ENCODE data around the gene CEACAM8. TPM values are rescaled to one million over a fixed set of nuclear protein-coding genes. Genes with fewer than 3 reads are reported as not detected.

Gene CEACAM8
- polyA plus RNA-seq, 2 of the 4 experiments (the other 2 are of a cell fraction): not detected

- Histone ChIP-seq H3K27ac (no peak overlapping the region), H3K9me3 (no peaks in the 10 kb centered on the region), H3K4me2 (no peak overlapping the region), H3K4me1 (no peaks in the 10 kb centered on the region), H3K4me3 (no peak overlapping the region)
- ATAC-seq: peak; percentile 79 to 91
- TF ChIP-seq USF2 (IDR thresholded peaks at IDR 0.05) (no peak), FOXS1 (CRISPR knock-in tag; IDR thresholded peaks at IDR 0.05) (no peak), NFE2L2 (conservative IDR thresholded peaks at IDR 0.05; ENCODE audit: low read length) (no peak), RFX5 (IDR thresholded peaks at IDR 0.05) (no peak), RAD21 (conservative IDR thresholded peaks at IDR 0.05 in 1 of 2, IDR thresholded peaks at IDR 0.05 in 1 of 2) (peak; percentile 77 to 78), CBX8 (IDR thresholded peaks at IDR 0.05) (no peak), SREBF2 (IDR thresholded peaks at IDR 0.05) (no peak), FOSB (CRISPR knock-in tag; IDR thresholded peaks at IDR 0.05) (no peak), SMC3 (IDR thresholded peaks at IDR 0.05) (peak; percentile 65), BHLHE40 (IDR thresholded peaks at IDR 0.05; ENCODE audit: low read depth, low read length) (no peak), KDM1A (IDR thresholded peaks at IDR 0.05; ENCODE audit: low read depth) (no peak), CBX2 (IDR thresholded peaks at IDR 0.05; ENCODE audit: borderline replicate concordance, low read depth) (no peak), RNF2 (IDR thresholded peaks at IDR 0.05; ENCODE audit: borderline replicate concordance, low read depth) (no peak), CTCF (IDR thresholded peaks at IDR 0.05) (peak; percentile 81), CHD2 (IDR thresholded peaks at IDR 0.05; ENCODE audit: low read length, partially characterized antibody) (no peak), EHMT2 (IDR thresholded peaks at IDR 0.05; ENCODE audit: low read depth) (no peak), HOXA7 (CRISPR knock-in tag; IDR thresholded peaks at IDR 0.05) (no peak)
- DNase-seq (ENCODE audit: low read depth in 1 of 2, low spot score in 1 of 2): peak; percentile 76 to 95
- ChIA-PET CTCF (interaction anchor here (0.6 to 7.3 kb wide), 42 partner anchors 9 to 956 kb away, joined by 3 to 104 read pairs (median 4); partner anchors contain the start of gene CXCL17), POLR2A (no interaction called here)
- peak; percentile 100 for FAIRE-seq
- WGBS (ENCODE audit: missing lambda C conversion rate): 11% methylated on average over 7 of the region's 7 CpGs
Observed at GRCh38 chr19:42563352-42564210, 31.1 kb downstream of the CEACAM8 start.

- TF ChIP-seq ELK1 (IDR thresholded peaks at IDR 0.05; ENCODE audit: low read depth, low read length) (no peak), SMC3 (IDR thresholded peaks at IDR 0.05) (no peak), EP300 (IDR thresholded peaks at IDR 0.05) (no peak), NPAS2 (CRISPR knock-in tag; IDR thresholded peaks at IDR 0.05; ENCODE audit: borderline replicate concordance) (no peak), RCOR1 (IDR thresholded peaks at IDR 0.05; ENCODE audit: low read depth, low read length) (no peak), RAD21 (conservative IDR thresholded peaks at IDR 0.05 in 1 of 2, IDR thresholded peaks at IDR 0.05 in 1 of 2) (no peak), NFE2L2 (conservative IDR thresholded peaks at IDR 0.05; ENCODE audit: low read length) (no peak)
- Histone ChIP-seq H3K4me2 (no peak overlapping the region), H3K4me1 (no peaks in the 10 kb centered on the region), H3K9me3 (no peaks in the 10 kb centered on the region), H3K4me3 (no peak overlapping the region), H3K27ac (no peak overlapping the region)
- CTCF ChIA-PET: interaction anchor here (0.8 to 7.3 kb wide), 14 partner anchors 8 to 885 kb away, joined by 3 to 104 read pairs (median 8); partner anchors contain the start of gene CEACAM1
- FAIRE-seq (no peak), DNase-seq (ENCODE audit: low read depth in 1 of 2, low spot score in 1 of 2) (no peak), ATAC-seq (peak in 1 of 2 experiments; percentile 16; a peak in 1 of 6 replicates)
- 20% methylated on average over 2 of the region's 2 CpGs for WGBS (ENCODE audit: missing lambda C conversion rate)
- POLR2A ChIA-PET: no interaction called here
Observed at GRCh38 chr19:42561512-42561911, 33.2 kb downstream of the CEACAM8 start.

Data from A549 (cell line).